Measurements from ENCODE around the gene NDUFAF2.

Gene NDUFAF2

DNA sequence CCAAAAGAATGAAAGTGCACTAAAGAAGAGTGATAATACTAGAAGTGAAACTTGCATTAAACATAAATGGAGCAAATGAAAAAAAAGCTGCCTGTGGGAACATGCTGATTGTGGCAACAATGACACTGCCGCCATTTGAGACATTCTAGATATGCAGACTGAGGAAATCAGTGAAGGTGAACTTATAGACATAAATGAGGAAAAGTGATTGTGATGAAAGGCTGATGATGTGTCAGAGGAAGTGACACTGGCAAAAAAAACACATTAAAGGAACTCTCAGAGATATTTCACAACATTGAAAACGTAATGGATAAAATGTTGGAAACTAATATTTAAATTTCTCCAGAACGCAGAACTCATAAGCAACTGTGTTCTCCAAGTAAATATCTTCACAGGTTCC is 1.4 kb upstream of the NDUFAF2 start:
- no peak overlapping the region for H3K27ac ChIP-seq
- TF ChIP-seq, protein P1, sequence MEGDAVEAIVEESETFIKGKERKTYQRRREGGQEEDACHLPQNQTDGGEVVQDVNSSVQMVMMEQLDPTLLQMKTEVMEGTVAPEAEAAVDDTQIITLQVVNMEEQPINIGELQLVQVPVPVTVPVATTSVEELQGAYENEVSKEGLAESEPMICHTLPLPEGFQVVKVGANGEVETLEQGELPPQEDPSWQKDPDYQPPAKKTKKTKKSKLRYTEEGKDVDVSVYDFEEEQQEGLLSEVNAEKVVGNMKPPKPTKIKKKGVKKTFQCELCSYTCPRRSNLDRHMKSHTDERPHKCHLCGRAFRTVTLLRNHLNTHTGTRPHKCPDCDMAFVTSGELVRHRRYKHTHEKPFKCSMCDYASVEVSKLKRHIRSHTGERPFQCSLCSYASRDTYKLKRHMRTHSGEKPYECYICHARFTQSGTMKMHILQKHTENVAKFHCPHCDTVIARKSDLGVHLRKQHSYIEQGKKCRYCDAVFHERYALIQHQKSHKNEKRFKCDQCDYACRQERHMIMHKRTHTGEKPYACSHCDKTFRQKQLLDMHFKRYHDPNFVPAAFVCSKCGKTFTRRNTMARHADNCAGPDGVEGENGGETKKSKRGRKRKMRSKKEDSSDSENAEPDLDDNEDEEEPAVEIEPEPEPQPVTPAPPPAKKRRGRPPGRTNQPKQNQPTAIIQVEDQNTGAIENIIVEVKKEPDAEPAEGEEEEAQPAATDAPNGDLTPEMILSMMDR (IDR thresholded peaks at IDR 0.05), result no peak
- no peak for TF ChIP-seq ZFX (IDR thresholded peaks at IDR 0.05; ENCODE audit: borderline replicate concordance)

DNA sequence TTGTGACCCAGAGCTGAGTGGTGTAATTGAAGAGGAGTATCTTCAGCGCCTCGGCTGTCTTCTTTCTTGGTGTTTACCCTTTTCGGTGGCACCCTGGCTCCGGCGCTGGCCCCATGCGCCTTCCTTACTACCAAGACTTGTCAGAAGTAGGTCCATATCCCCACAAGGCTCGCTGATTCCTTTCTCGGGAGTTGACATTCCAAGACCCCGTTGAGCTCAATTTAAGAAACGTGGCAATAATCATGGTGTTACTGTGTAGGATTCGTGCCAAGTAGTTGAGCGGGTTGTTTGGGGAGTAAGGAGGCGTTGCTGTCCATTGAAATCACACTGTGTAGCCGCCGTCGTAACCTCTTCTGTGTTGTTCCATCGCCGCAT is 795 bp downstream of the NDUFAF2 start:
- peak overlapping the region; percentile 78 for H3K27ac ChIP-seq
- TF ChIP-seq, protein P1 (IDR thresholded peaks at IDR 0.05), result no peak
- TF ChIP-seq ZFX (IDR thresholded peaks at IDR 0.05; ENCODE audit: borderline replicate concordance), result no peak

DNA sequence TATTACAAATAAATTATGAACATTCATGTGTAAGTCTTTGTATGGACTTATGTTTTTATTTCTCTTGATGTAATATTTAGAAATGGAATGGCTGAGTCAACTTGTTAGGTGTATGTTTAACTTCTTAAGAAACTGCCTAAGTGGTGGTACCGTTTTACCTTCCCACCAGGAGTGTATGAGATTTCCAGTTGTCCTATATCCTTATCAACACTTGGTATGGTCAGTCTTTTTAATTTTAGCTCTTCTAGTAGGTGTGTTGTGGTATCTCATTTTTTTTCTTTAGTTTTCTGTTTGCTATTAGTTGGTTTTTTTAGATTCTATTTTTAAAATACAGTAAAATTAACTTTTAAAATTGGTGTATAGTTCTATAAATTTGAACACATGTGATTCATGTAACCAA is 3.7 kb downstream of the NDUFAF2 start:
- TF ChIP-seq, protein P1 (IDR thresholded peaks at IDR 0.05), result no peak
- no peak for TF ChIP-seq ZFX (IDR thresholded peaks at IDR 0.05; ENCODE audit: borderline replicate concordance)
- H3K27ac ChIP-seq, result no peak overlapping the region

DNA sequence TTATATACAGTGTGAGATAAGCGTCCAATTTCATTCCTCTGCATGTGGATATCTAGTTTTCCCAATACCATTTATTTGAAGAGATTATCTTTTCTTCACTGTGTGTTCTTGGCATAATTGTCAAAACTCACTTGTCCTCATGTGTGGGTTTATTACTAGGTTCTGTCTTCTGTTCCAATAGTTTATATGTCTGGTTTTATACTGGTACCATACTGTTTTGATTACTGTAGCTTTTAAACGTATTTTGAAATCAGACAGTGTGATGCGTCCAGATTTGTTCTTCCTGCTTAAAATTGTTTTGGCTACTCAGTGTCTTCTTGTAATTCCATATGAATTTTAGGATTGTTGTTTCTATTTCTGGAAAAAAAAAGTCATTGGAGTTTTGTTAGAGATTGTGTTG is 10.2 kb downstream of the NDUFAF2 start:
- TF ChIP-seq ZFX (IDR thresholded peaks at IDR 0.05; ENCODE audit: borderline replicate concordance), result no peak
- TF ChIP-seq, protein P1 (IDR thresholded peaks at IDR 0.05), result no peak
- no peak overlapping the region for H3K27ac ChIP-seq

DNA sequence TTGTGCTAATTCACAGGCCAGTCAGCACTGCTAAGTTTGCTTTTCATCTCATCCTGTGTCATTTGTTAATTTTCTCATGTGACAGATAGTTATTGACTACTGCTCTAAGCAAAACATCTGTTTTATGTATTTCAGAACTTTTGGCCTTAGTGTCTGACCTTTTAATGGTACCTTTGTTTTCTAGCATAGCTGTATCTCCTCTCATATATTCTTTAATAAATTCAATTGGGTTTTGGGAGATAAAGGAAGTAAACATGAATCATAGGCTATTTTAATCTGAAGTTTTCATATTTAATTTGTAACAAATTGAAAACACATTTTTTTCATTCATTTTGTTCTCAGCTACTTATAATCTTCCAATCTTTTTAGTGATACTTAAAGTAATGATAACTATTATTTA is 13.1 kb downstream of the NDUFAF2 start:
- no peak for TF ChIP-seq ZFX (IDR thresholded peaks at IDR 0.05; ENCODE audit: borderline replicate concordance)
- TF ChIP-seq, protein P1 (IDR thresholded peaks at IDR 0.05), result no peak
- H3K27ac ChIP-seq, result no peak overlapping the region

DNA sequence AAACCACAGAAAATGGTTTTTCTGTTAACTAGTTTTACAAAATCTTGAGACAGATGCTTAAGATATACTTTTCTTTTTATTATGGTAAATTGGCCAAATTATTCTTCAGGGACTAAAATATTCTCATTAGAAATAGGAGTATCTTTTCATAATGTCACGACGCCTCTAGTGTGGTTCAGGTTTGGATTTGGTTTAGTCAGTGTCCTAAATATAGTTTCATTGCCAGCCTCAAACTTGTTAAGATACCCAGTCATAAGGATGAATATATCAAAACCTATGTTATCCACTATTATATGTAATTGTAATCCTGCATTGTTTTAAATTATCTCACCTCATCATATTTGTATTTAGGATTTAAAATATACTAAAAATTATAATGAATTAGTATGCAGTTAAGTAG is 13.7 kb downstream of the NDUFAF2 start:
- H3K27ac ChIP-seq, result no peak overlapping the region
- TF ChIP-seq ZFX (IDR thresholded peaks at IDR 0.05; ENCODE audit: borderline replicate concordance), result no peak
- TF ChIP-seq, protein P1 (IDR thresholded peaks at IDR 0.05), result no peak

DNA sequence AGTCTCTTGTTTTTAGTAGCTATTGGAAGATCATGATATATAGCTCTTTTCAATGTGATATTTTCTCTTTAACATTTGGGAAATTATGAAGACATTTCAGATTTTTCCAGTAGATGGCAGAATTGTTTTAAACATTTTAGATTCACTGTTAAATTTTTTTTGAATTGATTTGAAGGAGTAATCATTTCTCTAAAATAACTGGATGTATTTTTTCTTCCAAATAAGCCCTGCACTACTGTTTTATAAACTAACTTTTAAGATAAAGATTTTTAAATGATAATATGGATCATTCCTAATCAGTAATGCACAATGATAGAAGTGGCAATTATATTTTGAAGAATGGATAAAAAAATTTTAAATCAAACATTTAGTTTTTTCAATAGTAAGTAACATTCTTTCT is 14.2 kb downstream of the NDUFAF2 start:
- no peak overlapping the region for H3K27ac ChIP-seq
- TF ChIP-seq, protein P1 (IDR thresholded peaks at IDR 0.05), result peak; percentile 24
- TF ChIP-seq ZFX (IDR thresholded peaks at IDR 0.05; ENCODE audit: borderline replicate concordance), result no peak

All from 22Rv1 (cell line).